Spleen (tissue), 11 donors: Measurements from ENCODE around the gene MSH3. TPM values are rescaled to one million over a fixed set of nuclear protein-coding genes. Genes with fewer than 3 reads are reported as not detected.
"Not testable (repeated sequence)": the region's sequence is repeated elsewhere in the genome, so short reads cannot be mapped to it uniquely, and the experiment has no call there.

Experiments
- DNase-seq: peaks from one replicate; pipeline ENCODE4 v3.0.0-alpha.2; 2020
- H3K27ac ChIP-seq, 8 donors: fragments of 200-600 bp; sonication (generic) in 7 of 8; 1 replicate in 4 of 8; 2 replicates in 4 of 8; pipeline versions ENCODE4 v1.5.0 to v1.8.0; 2016 to 2021; ENCODE audit warnings: inconsistent platforms in 4 of 8, mild to moderate bottlenecking in 4 of 8, moderate library complexity in 1 of 8
- H3K27me3 ChIP-seq, 7 donors: fragments of 200-600 bp; sonication (generic) in 6 of 7; replicated peaks in 1 of 7; 1 replicate in 4 of 7; 2 replicates in 3 of 7; pipeline versions ENCODE4 v1.5.0 to v1.8.0; 2016 to 2021; ENCODE audit warnings: inconsistent platforms in 3 of 7, mild to moderate bottlenecking in 1 of 7
- H3K36me3 ChIP-seq, 6 donors: fragments of 200-600 bp; sonication (generic) in 5 of 6; 1 replicate in 4 of 6; 2 replicates in 2 of 6; pipeline versions ENCODE4 v1.5.0 to v1.8.0; 2016 to 2021; ENCODE audit warnings: inconsistent platforms in 2 of 6
- H3K4me1 ChIP-seq, 6 donors: fragments of 200-600 bp; sonication (generic) in 5 of 6; 1 replicate in 3 of 6; 2 replicates in 3 of 6; pipeline versions ENCODE4 v1.5.0 to v1.8.0; 2016 to 2021; ENCODE audit warnings: inconsistent platforms in 3 of 6
- H3K4me3 ChIP-seq, 8 donors: fragments of 200-600 bp; sonication (generic) in 7 of 8; 1 replicate in 4 of 8; 2 replicates in 4 of 8; pipeline versions ENCODE4 v1.5.0 to v1.8.0; 2016 to 2021; ENCODE audit warnings: inconsistent platforms in 4 of 8, mild to moderate bottlenecking in 4 of 8, moderate library complexity in 2 of 8
- H3K9me3 ChIP-seq, 8 donors: fragments of 200-600 bp; sonication (generic) in 7 of 8; 1 replicate in 4 of 8; 2 replicates in 4 of 8; pipeline versions ENCODE4 v1.5.0 to v1.8.0; 2016 to 2021; ENCODE audit warnings: inconsistent platforms in 4 of 8
- CTCF ChIP-seq, 11 experiments: fragments of 200-600 bp in 7 of 11; fragments of 450-650 bp in 4 of 11; sonication (generic) in 4 of 11; IDR thresholded peaks in 8 of 11; conservative IDR thresholded peaks in 3 of 11; 1 replicate in 7 of 11; 2 replicates in 4 of 11; pipeline versions ENCODE4 v1.4.0 to v1.8.0; 2016 to 2021; ENCODE audit warnings: antibody characterized with exemption in 11 of 11, inconsistent platforms in 4 of 11, mild to moderate bottlenecking in 1 of 11
- POLR2A ChIP-seq, 3 donors: fragments of 450-650 bp; IDR thresholded peaks; one replicate each; pipeline ENCODE4 v1.5.1; 2017; ENCODE audit warnings: antibody characterized with exemption in 3 of 3, mild to moderate bottlenecking in 1 of 3
- POLR2AphosphoS5 ChIP-seq, 3 donors: sonication (generic); formaldehyde crosslinking; IDR thresholded peaks; one replicate each; pipeline ENCODE4 v1.5.1; 2017; ENCODE audit warnings: antibody characterized with exemption in 3 of 3
- WGBS, 5 donors: extraction: QIAGEN DNeasy Blood & Tissue Kit in 3 of 5; methylation state at CpG; one replicate each; pipeline versions ENCODE4 v1.1.5 to v1.1.7; 2013 to 2018; 5-methylcytosine and 5-hydroxymethylcytosine counted together
- intact Hi-C: fragments of 100-400 bp; cut with DNase I; formaldehyde crosslinking; loops from one replicate; pipeline ENCODE4 v1.15.0; 2023; ENCODE audit warnings: low total_unique reads
- polyA plus RNA-seq, 3 donors: library from polyadenylated mRNA; stranded (reverse); fragments of 200-250 nt; gene quantifications; one replicate each; pipeline ENCODE4 v1.2.1, GENCODE V29; 2013
- total RNA-seq, 7 donors: library from RNA; depleted of rRNA in 3 of 7; stranded (reverse); fragments of >200 nt in 3 of 7; fragmentation: NEBNext Ultra II Directional in 4 of 7; extraction: Animal tissue kit (Norgen Biotek cat#: 25700) in 4 of 7; gene quantifications; one replicate each; pipeline versions ENCODE4 v1.1.0 to v1.2.1, GENCODE V29; 2016 to 2021
- donor health status: healthy with polysubstance abuse.
- donor health status: DM: no; HTN: no; CAD: no; lungs with moderate emphysema.
- donor health status: DM: no; HTN: no; CAD: no.
- donor health status: Bipolar disorder and iron deficiency.
- donor health status: healthy.
- donor health status: DM: no; HTN: no; CAD: no.
- donor health status: DM: yes; HTN: yes; CAD: no.

The MSH3 gene
- total and polyA plus RNA-seq, 10 donors, result 2.3 to 17.0 (median 14.6) TPM

GRCh38 chr5:80739057-80739456 lies 84.6 kb downstream of the MSH3 start:
- Histone ChIP-seq H3K4me1 (peaks cover 0 to 12% (median 5%) of the 10 kb centered on the region in 6 donors), H3K9me3 (no peaks in the 10 kb centered on the region), H3K27ac (peak overlapping the region in 1 of 8 donors; percentile 24), H3K27me3 (no peaks in the 10 kb centered on the region), H3K4me3 (no peak overlapping the region), H3K36me3 (peaks cover 0 to 87% (median 9%) of the 10 kb centered on the region in 6 donors)
- intact Hi-C loops, result no loop called here
- TF ChIP-seq CTCF (IDR thresholded peaks at IDR 0.05 in 8 of 11, conservative IDR thresholded peaks at IDR 0.05 in 3 of 11) (no peak), POLR2A (IDR thresholded peaks at IDR 0.05) (no peak), POLR2AphosphoS5 (IDR thresholded peaks at IDR 0.05) (no peak)
- no peak for DNase-seq
- 92 to 98% (median 97%) methylated on average over 4 of the region's 4 CpGs for WGBS, 5 donors

GRCh38 chr5:80739496-80739895 lies 85.0 kb downstream of the MSH3 start:
- WGBS, 5 donors, result 97 to 99% (median 98%) methylated on average over 4 of the region's 4 CpGs
- peaks cover 0 to 87% (median 11%) of the 10 kb centered on the region in 6 donors for H3K36me3 ChIP-seq
- H3K27ac ChIP-seq, result peak overlapping the region in 1 of 8 donors; percentile 24
- H3K9me3 ChIP-seq, result no peaks in the 10 kb centered on the region
- H3K27me3 ChIP-seq, result no peaks in the 10 kb centered on the region
- no peak overlapping the region for H3K4me3 ChIP-seq
- no peak for DNase-seq
- peaks cover 0 to 12% (median 5%) of the 10 kb centered on the region in 6 donors for H3K4me1 ChIP-seq
- TF ChIP-seq POLR2AphosphoS5 (IDR thresholded peaks at IDR 0.05) (no peak), POLR2A (IDR thresholded peaks at IDR 0.05) (no peak), CTCF (IDR thresholded peaks at IDR 0.05 in 8 of 11, conservative IDR thresholded peaks at IDR 0.05 in 3 of 11) (no peak)
- intact Hi-C loops, result no loop called here

- no peaks in the 10 kb centered on the region for H3K27me3 ChIP-seq
- H3K9me3 ChIP-seq, result no peaks in the 10 kb centered on the region
- 90 to 98% (median 95%) methylated on average over 2 of the region's 2 CpGs for WGBS, 5 donors
- intact Hi-C loops, result no loop called here
- DNase-seq, result no peak
- peaks cover 0 to 12% (median 5%) of the 10 kb centered on the region in 6 donors for H3K4me1 ChIP-seq
- no peak overlapping the region for H3K4me3 ChIP-seq
- TF ChIP-seq POLR2A (IDR thresholded peaks at IDR 0.05), result no peak
- no peak for TF ChIP-seq CTCF (IDR thresholded peaks at IDR 0.05 in 8 of 11, conservative IDR thresholded peaks at IDR 0.05 in 3 of 11)
- no peak for TF ChIP-seq POLR2AphosphoS5 (IDR thresholded peaks at IDR 0.05)
- no peak overlapping the region for H3K27ac ChIP-seq
- H3K36me3 ChIP-seq, result peaks cover 0 to 87% (median 15%) of the 10 kb centered on the region in 6 donors
Measured at GRCh38 chr5:80739898-80740297, 85.4 kb downstream of the MSH3 start.

DNA sequence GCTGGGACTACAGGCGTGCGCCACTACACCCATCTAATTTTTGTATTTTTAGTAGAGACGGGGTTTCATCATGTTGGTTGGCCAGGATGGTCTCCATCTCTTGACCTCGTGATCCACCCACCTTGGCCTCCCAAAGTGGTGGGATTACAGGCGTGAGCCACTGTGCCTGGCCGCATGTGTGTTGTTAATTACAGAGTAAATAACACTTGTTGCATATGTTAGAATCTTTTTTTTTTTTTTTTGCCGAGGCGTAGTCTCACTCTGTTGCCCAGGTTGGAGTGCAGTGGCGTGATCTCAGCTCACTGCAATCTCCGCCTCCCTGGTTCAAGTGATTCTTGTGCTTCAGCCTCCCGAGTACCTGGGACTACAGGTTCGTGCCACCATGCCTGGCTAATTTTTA lies 86.0 kb downstream of the MSH3 start:
- H3K4me3 ChIP-seq, H3K27me3 ChIP-seq, intact Hi-C loops, H3K9me3 ChIP-seq, DNase-seq: not testable (repeated sequence)
- 94 to 99% (median 97%) methylated on average over 12 of the region's 12 CpGs for WGBS, 5 donors
- H3K27ac ChIP-seq, result peak overlapping the region in 4 of 8 donors; percentile 16 to 54 (median 46)
- peaks cover 0 to 12% (median 5%) of the 10 kb centered on the region in 6 donors for H3K4me1 ChIP-seq
- H3K36me3 ChIP-seq, result peaks cover 0 to 87% (median 20%) of the 10 kb centered on the region in 6 donors

- WGBS, 5 donors, result 26 to 42% (median 33%) methylated on average over 1 of the region's 1 CpG
- H3K9me3 ChIP-seq, result no peaks in the 10 kb centered on the region
- peaks cover 0 to 12% (median 5%) of the 10 kb centered on the region in 6 donors for H3K4me1 ChIP-seq
- H3K27ac ChIP-seq, result peak overlapping the region in 5 of 8 donors; percentile 14 to 54 (median 41)
- no peaks in the 10 kb centered on the region for H3K27me3 ChIP-seq
- TF ChIP-seq CTCF (IDR thresholded peaks at IDR 0.05 in 8 of 11, conservative IDR thresholded peaks at IDR 0.05 in 3 of 11) (no peak), POLR2AphosphoS5 (IDR thresholded peaks at IDR 0.05) (no peak), POLR2A (IDR thresholded peaks at IDR 0.05) (no peak)
- H3K36me3 ChIP-seq, result peaks cover 0 to 87% (median 24%) of the 10 kb centered on the region in 6 donors
- no peak for DNase-seq
- peak overlapping the region in 1 of 8 donors; percentile 18 for H3K4me3 ChIP-seq
- intact Hi-C loops, result no loop called here
Measured at GRCh38 chr5:80740999-80741398, 86.5 kb downstream of the MSH3 start.
